Activated naive CD8-positive, alpha-beta T cell (primary cell): ENCODE measurements around the gene SKI.

Experiments used
- H3K27ac Mint-ChIP-seq: one replicate; pipeline ENCODE4 v1.8.0; 2021; ENCODE audit warnings: mixed read lengths
- H3K27me3 Mint-ChIP-seq: one replicate; pipeline ENCODE4 v1.8.0; 2021; ENCODE audit warnings: mixed read lengths
- H3K36me3 Mint-ChIP-seq: one replicate; pipeline ENCODE4 v1.8.0; 2021; ENCODE audit warnings: mixed read lengths
- H3K4me1 Mint-ChIP-seq: one replicate; pipeline ENCODE4 v1.8.0; 2021; ENCODE audit warnings: low read depth, mixed read lengths
- H3K4me3 Mint-ChIP-seq: one replicate; pipeline ENCODE4 v1.8.0; 2021; ENCODE audit warnings: mild to moderate bottlenecking, mixed read lengths
- H3K9me3 Mint-ChIP-seq: one replicate; pipeline ENCODE4 v1.8.0; 2021; ENCODE audit warnings: low read depth, mixed read lengths

Gene SKI

DNA sequence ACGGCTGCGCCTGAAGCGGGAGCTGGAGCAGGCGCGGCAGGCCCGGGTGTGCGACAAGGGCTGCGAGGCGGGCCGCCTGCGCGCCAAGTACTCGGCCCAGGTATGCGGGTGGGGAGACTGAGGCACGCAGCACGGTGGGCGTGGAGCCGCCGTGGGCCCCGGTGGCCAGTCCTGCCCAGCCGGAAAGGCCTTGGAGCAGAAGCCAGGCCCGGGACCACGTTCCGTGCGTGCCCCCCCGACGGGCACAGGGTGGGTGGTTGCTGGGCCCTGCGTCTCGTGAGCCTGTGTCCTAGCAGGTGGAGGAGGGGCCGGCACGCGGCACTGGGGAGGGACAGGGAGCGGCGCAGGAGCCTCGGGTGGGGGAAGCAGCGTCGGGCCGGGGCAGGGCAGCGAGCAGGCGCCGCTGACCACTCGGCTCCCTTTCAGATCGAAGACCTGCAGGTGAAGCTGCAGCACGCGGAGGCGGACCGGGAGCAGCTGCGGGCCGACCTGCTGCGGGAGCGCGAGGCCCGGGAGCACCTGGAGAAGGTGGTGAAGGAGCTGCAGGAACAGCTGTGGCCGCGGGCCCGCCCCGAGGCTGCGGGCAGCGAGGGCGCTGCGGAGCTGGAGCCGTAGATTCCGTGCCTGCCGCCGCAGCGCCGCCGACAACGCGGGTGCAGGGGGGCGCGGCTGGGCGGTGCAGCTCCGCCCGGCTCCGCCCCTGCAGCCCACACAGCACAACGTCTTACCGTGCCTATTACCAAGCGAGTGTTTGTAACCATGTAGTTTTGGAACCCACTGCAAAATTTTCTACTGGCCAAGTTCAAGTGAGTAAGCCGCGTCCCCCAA is 78.2 kb downstream of the SKI start:
- Mint-ChIP-seq H3K4me1 (peaks cover 19% of the 10 kb centered on the region), H3K9me3 (no peaks in the 10 kb centered on the region), H3K27me3 (no peaks in the 10 kb centered on the region), H3K27ac (no peak overlapping the region), H3K4me3 (no peak overlapping the region), H3K36me3 (peaks cover 7% of the 10 kb centered on the region)

DNA sequence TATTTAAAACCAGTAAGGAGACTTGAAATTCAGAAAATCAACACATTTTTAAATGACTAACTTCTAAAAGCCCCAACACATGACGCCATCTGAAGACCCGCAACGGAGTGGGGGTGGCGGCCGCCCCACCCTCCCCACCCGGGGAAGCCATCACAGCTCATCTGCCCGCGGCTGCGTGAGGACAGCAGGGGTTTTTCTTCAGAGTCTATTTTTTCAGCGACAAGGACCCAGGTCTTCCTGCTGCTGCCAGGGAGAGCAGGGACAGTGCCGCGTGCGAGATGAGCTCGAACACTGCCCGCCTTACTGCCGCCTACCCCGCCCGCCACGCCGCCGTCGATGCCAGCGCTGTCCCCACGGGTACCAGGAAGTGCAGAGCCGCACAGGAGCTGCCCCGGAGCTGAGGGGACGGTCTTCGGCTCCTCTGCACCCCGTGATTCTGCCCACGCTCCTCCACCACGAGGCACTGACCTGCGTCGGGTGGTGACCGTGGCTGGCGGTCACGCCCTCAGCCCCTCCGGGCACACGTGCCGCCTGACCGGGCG is 79.0 kb downstream of the SKI start:
- Mint-ChIP-seq H3K27me3 (no peaks in the 10 kb centered on the region), H3K9me3 (no peaks in the 10 kb centered on the region), H3K27ac (no peak overlapping the region), H3K36me3 (peaks cover 7% of the 10 kb centered on the region), H3K4me1 (peaks cover 12% of the 10 kb centered on the region), H3K4me3 (no peak overlapping the region)

DNA sequence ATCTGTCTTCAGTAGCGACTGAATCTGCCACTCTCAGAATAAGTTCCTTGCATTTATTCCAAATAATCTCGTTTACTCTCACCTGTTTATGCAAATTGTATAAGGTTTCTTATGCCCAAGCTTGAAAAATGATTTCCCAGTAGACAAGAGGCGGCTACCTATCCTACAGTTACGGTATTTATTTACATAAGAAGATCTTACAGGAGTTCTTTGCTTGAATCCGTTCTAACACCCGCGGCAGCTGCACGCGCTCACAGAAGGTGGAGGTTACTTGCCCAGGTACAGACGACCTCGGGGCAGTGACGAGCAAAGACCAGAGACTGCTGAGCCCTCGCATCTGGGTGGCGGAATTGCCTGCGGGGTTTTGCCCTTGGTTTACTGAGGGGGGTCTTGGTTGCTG is 79.9 kb downstream of the SKI start:
- Mint-ChIP-seq H3K27ac (no peak overlapping the region), H3K36me3 (peaks cover 7% of the 10 kb centered on the region), H3K9me3 (no peaks in the 10 kb centered on the region), H3K4me3 (no peak overlapping the region), H3K4me1 (peaks cover 8% of the 10 kb centered on the region), H3K27me3 (no peaks in the 10 kb centered on the region)

DNA sequence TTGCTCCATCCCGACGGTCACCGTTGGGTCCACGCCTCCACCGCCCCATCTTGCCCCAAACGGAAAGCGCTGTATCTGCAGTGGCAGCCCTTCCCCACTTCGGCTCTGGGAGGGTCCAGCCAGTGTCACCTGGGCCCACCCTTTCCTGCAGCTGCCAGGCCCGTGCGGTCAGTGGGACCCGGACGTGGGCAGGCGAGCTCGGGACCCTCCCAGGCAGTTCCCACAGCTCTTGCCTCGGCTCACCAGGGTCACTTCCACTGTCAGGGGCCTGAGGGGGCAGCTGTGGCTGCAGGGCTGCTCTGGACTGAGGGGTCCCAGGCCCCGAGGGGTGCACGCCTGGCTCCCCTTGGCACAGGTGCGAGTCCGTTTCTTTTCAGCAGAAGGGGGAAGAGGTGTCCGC is 80.7 kb downstream of the SKI start:
- no peak overlapping the region for H3K4me3 Mint-ChIP-seq
- no peak overlapping the region for H3K27ac Mint-ChIP-seq
- H3K9me3 Mint-ChIP-seq: no peaks in the 10 kb centered on the region
- H3K36me3 Mint-ChIP-seq: peaks cover 7% of the 10 kb centered on the region
- H3K27me3 Mint-ChIP-seq: no peaks in the 10 kb centered on the region
- peaks cover 10% of the 10 kb centered on the region for H3K4me1 Mint-ChIP-seq

DNA sequence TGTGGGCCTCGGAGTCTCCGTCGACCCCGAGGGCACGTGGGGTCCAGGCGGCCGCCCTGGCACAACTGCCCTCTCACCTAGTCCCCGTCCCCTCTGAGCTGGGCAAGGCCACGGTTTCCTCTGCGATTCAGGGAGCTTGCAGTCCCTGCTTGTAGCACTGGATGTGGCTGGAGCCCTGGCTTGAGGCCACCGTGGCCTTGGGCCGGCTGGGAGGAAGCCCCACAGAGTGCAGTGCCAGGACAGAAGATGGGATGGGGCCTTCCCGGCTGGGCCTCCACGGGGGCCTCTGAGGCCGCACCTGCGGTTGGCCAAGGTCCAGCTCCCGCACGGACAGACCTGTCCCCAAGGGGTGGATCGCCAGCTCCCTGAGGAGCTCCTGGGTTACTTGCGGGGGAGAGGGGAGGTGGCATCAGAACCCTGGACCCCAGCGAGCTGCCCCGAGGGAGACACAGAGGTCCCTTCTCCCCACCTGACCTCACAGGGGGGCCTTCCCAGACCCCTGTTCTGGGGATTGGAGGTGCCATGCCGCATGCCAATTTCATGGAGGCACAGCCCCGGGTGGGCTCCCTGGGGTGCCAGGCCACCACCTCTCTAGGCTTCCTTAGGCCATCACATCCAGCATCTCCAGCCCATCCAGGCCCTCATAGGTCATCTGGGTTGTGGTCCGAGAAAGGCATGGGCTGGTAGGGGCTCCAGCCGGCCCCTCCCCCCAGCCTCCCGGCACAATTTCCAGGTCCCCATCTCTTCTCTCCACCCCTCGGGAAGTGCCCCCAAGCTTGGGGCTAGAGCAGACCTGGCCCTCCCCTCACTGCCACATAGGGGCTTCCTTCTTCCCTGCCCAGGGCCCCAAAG is 82.4 kb downstream of the SKI start:
- Mint-ChIP-seq H3K4me3 (no peak overlapping the region), H3K4me1 (peaks cover 10% of the 10 kb centered on the region), H3K27me3 (no peaks in the 10 kb centered on the region), H3K36me3 (peaks cover 7% of the 10 kb centered on the region), H3K27ac (peak overlapping the region; percentile 46), H3K9me3 (no peaks in the 10 kb centered on the region)

DNA sequence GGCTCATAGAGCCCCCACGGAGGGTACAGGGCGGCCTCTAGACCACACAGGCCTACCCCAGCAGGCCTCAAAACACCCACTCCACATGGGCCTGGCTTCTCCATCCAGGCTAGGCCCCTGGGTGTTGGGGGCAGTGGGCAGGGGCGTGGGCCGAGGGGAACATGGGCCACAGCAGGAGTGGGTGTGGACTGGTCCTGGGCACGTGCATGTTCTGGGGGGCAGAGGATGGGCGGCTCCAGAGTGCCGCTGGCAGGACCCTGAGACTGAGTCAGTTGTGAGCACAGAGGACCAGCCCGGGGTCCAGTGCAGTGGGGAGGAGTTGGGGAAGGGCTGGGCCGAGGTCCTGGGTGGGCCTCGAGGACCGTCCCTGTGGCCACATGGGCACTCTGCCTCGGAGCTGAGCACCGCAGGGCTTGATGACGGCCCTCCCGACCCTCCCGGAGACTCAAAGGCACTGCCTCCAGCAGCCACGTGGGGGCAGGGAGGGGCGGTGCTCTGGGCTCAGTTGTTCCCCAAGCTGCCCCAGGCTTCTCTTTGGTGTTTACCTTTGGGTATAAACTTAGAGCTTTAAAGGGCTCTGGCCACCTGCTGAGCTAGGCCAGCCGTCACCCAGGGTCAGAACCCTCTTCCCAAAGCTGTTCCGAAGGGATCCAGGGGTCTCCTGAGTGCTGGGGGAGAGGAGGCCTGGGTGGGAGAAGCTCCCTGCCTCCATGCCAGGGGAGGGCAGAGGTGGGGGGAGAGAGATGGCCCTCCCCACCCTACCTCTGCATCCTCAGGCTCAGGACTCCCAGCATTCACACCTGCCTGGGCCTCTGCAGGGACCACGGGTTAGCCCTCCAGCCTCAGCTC is 83.3 kb downstream of the SKI start:
- peaks cover 7% of the 10 kb centered on the region for H3K36me3 Mint-ChIP-seq
- H3K4me3 Mint-ChIP-seq: no peak overlapping the region
- H3K4me1 Mint-ChIP-seq: peaks cover 12% of the 10 kb centered on the region
- H3K27ac Mint-ChIP-seq: peak overlapping the region; percentile 46
- no peaks in the 10 kb centered on the region for H3K9me3 Mint-ChIP-seq
- H3K27me3 Mint-ChIP-seq: no peaks in the 10 kb centered on the region

DNA sequence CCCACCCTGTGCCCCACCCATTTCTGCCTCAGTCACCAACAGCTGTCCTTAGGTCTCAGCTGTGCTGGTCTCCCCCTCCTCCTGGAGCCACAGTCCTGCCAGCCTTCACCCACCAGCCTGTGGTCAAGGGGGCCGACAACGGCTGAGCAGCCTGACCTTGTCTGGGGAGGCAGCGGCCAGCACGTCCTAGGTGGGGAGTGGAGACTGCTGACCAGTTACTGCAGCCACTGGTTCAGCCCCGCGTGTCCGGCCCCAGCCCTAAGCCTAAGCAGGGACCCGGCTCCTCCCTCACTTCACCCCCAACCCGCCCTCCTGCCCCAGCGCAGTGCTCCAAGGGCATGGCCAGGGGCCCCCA is 84.0 kb downstream of the SKI start:
- H3K4me3 Mint-ChIP-seq: no peak overlapping the region

DNA sequence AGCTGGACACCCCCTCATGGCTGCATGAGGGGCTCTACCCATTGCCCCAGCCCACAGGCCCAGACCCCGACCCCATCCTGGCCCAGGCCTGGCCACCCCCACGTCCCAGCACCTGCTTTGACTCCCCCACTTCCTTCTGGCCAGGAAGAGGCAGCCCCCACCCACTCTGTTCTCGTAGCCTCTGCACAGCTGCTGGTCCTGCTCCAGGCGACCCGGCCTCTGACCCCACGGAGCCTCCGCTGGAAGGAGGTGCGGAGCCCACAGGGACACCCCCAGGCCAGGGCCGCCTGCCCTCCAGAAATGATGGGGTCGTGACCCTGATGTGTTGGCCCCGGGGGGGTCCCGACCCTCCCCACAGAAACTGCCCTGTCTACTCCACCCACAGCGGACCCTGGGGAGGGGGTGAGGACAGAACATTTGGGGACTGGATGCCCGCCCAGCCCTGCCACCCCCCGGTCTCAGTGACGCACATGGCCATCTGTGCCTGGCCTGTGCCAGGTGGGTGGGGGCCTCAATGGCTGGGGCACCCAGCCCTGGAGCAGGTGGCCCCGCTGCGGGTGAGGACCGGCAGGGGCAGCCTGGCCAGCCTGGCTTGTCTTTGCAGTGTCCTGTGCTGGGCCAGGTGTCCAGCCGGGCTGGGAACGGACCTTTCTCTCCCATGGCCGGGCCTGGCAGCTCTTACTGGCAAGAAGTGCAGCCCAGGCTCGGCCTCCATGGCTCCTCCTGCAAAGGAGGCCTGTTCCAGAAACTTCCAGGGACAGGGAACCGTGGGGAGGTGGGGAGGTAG is 84.6 kb downstream of the SKI start:
- peaks cover 5% of the 10 kb centered on the region for H3K36me3 Mint-ChIP-seq
- H3K27ac Mint-ChIP-seq: no peak overlapping the region
- H3K4me1 Mint-ChIP-seq: peaks cover 13% of the 10 kb centered on the region
- no peaks in the 10 kb centered on the region for H3K27me3 Mint-ChIP-seq
- no peaks in the 10 kb centered on the region for H3K9me3 Mint-ChIP-seq
- H3K4me3 Mint-ChIP-seq: no peak overlapping the region

More for the DNA sequence above, 84.0 kb downstream of the SKI start:
- Mint-ChIP-seq H3K4me1 (peaks cover 14% of the 10 kb centered on the region), H3K9me3 (no peaks in the 10 kb centered on the region), H3K27me3 (no peaks in the 10 kb centered on the region), H3K36me3 (peaks cover 7% of the 10 kb centered on the region), H3K27ac (no peak overlapping the region)

DNA sequence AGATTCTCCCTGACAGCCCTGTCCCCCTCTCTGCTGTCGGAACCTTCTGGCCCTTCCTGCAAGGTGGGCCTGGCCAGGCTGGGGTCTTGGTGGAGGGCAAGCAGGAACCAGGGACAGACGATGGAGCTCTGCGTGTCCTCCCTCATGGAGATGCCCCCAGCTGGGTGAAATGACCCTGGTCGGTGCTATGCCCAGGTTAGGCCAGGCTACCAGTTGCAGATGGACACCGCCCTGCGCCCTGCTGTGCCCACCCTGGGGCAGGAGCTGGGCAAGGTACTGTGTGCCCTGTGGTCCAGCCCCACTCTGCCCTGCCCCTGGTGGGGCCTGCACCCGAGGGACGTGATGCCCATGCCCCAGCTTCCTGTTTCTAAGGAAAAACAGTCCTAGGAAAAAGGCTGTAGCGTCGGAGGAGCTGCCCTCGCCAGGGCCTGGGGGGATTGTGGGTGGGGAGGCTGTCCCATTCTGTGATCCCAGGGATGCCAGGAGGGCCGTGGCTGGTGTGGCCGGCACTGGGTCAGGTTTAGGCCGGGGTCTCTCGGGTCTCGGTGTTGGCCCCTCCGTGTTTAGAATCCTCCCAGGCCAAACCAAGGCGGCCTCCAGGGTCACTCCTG is 85.6 kb downstream of the SKI start:
- Mint-ChIP-seq H3K27ac (no peak overlapping the region), H3K27me3 (no peaks in the 10 kb centered on the region), H3K36me3 (no peaks in the 10 kb centered on the region), H3K4me1 (peaks cover 13% of the 10 kb centered on the region), H3K4me3 (no peak overlapping the region), H3K9me3 (no peaks in the 10 kb centered on the region)

DNA sequence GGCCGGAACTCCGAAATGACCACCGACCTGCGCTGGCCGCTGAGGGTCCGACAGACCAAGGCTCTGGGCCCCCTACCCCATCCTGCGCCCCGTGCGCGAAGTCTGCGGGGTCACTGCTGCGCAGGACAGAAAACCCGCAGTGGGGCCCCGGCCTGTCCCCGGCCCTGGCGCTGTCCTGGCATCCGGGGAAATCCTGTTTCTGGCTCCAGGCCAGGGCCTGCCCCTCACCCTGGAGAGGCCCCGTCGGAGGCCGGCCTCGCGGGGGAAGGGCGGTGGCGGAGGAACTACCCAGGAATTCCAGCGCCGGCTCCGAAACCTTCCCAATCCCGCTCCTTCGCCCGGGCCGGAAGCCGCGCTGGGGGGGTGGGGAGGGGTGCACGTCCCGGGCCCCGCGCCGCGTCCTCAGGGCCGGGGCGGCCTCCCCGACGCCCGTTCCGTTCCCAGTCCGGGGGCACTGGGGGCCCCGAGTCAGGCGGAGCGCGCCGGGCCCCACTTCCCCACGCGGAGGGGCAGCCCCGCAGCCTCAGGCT is 86.2 kb downstream of the SKI start:
- Mint-ChIP-seq H3K36me3 (no peaks in the 10 kb centered on the region), H3K4me1 (peaks cover 17% of the 10 kb centered on the region), H3K9me3 (no peaks in the 10 kb centered on the region), H3K27me3 (no peaks in the 10 kb centered on the region), H3K27ac (no peak overlapping the region), H3K4me3 (no peak overlapping the region)

DNA sequence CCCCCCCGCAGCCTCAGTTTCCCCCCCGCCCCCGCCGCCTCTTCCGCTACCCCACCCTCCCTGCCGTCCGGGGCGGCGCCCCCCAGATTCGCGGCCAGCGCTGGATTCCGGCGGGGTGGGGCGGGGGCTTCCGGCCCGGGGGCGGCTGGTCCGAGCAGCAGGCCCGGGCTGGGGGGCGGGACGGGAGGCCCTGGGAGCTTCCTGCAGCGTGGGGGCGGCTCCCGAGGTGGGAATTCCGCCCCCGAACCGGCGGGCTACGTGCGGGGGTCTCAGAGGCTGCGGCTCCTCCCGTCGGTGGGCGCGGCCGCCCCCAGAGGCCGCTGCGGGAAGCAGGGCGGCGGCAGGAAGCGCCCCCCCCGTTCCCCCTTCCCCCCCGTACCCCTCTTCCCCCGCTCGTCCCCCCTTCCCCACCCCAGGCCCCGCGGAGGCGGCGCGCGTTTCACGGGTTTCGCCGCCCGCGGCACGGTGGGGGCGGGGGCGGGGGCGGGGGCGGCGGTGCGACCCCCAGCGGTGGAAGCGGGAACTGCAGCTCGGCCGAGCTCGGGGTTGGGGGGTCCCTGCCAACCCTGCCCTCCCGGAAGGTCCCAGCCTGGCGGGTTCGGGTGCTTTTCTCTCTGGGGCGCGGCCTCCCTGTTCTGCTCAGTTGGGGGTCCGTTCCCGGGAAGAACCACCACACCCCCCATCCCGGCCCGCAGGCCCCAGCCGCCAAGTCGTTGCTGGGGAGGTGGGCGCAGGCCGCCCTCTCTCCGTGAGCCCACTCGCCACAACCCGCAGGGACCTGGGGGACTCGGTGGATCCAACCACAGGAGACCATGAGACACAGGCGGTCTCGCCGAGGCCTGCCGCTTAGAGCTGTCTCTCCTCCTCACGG is 86.9 kb downstream of the SKI start:
- no peaks in the 10 kb centered on the region for H3K27me3 Mint-ChIP-seq
- H3K4me3 Mint-ChIP-seq: peak overlapping the region; percentile 47
- no peaks in the 10 kb centered on the region for H3K9me3 Mint-ChIP-seq
- H3K4me1 Mint-ChIP-seq: peaks cover 17% of the 10 kb centered on the region
- no peaks in the 10 kb centered on the region for H3K36me3 Mint-ChIP-seq
- H3K27ac Mint-ChIP-seq: no peak overlapping the region

DNA sequence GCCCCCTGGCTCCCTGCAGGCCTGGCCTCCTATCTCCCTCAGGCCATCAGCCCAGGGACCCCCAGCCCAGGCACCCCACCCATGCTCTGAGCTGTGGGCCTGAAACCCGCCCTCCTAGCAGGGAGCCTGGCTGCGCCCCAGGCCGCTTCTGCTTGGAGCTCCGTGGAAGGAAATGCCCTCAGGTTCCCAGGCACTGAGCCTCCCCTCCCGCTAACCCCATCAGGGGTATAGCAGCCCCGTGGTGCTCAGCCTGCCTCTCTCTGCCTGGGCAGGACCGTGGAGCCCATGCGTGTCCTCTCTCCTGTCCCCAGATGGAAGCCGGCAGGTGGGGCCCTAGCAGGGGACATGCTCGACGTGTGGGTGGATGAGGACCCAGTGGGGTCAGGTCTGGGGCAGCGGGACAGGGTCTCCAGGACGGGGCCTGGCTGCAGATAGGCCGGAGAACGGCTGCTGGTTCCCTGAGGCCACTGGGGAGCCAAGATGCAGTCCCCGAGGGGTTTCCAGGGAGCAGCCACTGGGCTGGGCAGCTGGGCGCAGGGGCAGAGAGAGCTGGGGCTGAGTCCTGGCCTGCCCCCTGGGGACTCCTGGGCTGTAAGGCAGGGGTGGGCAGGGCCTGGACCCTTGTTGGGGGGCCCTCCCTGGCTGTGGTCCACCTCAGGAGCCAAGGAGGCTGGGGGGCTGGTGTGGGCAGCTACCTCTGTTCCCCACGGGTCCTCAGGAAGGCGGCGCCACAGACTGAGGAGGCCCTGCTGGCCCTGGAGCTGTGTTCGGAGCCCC is 87.7 kb downstream of the SKI start:
- no peaks in the 10 kb centered on the region for H3K36me3 Mint-ChIP-seq
- no peaks in the 10 kb centered on the region for H3K9me3 Mint-ChIP-seq
- H3K4me3 Mint-ChIP-seq: peak overlapping the region; percentile 47
- H3K4me1 Mint-ChIP-seq: peaks cover 17% of the 10 kb centered on the region
- no peaks in the 10 kb centered on the region for H3K27me3 Mint-ChIP-seq
- H3K27ac Mint-ChIP-seq: no peak overlapping the region
